Measurements from ENCODE around the gene HOXB5. TPM values are rescaled to one million over a fixed set of nuclear protein-coding genes. Genes with fewer than 3 reads are reported as not detected.

HOXB5 gene
- total RNA-seq, 1 experiment from 2014 or later = not detected

DNA sequence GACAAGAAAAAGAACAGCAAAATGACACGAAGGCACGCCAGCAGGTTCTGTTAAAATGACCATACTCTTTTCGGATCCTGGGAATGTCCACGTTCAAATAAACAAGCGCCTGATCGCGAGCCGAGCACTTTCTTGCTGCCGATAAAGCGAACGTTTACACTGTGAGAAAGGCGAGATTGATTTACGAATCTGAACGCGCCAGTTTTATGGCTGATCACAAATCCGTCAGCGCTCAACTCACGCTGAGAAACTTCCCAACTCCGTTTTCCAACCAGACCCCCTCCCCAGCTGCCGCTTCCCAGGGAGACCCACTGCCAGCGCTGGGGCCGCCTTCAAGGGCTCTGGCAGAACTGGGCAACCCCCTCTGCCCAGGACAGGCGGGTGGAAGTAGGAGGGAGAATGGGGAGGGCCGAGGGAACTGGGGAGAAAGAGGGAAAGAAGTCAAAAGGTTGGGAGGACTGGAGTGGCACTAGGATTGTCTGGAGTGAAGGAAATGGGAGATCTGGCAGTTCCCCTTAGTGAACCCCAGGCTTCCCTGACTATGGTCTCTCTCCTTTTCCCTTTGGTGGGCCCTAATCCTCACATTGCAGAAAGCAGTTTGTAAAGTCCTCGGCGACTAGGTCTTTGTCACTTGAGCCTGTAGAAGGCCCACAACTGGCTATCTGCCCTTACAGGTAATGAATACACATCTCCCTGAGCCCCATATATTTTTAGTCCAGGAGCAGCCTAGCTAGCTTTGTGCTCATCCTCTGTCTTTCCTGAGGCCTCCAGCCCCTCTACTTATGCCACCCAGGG is 22.4 kb downstream of the HOXB5 start:
- DNase-seq = no peak
- Histone ChIP-seq H3K27me3 (replicated peaks; ENCODE audit: control insufficient read depth, insufficient read depth, low read length) (no peaks in the 10 kb centered on the region), H3K36me3 (ENCODE audit: control insufficient read depth, insufficient read depth, low read length) (no peaks in the 10 kb centered on the region), H3K4me1 (peaks cover 17% of the 10 kb centered on the region), H3K9me3 (no peaks in the 10 kb centered on the region), H3K4me3 (ENCODE audit: low read depth, low read length) (no peak overlapping the region)
- Mint-ChIP-seq H3K4me1 (ENCODE audit: low read depth, unreplicated experiment) (no peaks in the 10 kb centered on the region), H3K36me3 (ENCODE audit: insufficient read depth, unreplicated experiment) (no peaks in the 10 kb centered on the region), H3K27me3 (ENCODE audit: insufficient read depth, unreplicated experiment) (no peaks in the 10 kb centered on the region), H3K27ac (ENCODE audit: unreplicated experiment) (no peak overlapping the region), H3K4me3 (ENCODE audit: unreplicated experiment) (no peak overlapping the region), H3K9me3 (ENCODE audit: unreplicated experiment) (no peaks in the 10 kb centered on the region)
- POLR2A ChIA-PET = interaction anchor here (0.6 kb wide), 1 partner anchor 9 kb away, joined by 9 read pairs; no protein-coding TSS in a partner anchor
- CTCF ChIA-PET = interaction anchor here (0.6 kb wide), 1 partner anchor 504 kb away, joined by 4 read pairs; no protein-coding TSS in a partner anchor
- no TSS peak for BruUV-seq (replicated peaks)
- intact Hi-C loops (cut with micrococcal nuclease; ENCODE audit: unreplicated experiment) = no loop called here
- TF ChIP-seq, protein P1, sequence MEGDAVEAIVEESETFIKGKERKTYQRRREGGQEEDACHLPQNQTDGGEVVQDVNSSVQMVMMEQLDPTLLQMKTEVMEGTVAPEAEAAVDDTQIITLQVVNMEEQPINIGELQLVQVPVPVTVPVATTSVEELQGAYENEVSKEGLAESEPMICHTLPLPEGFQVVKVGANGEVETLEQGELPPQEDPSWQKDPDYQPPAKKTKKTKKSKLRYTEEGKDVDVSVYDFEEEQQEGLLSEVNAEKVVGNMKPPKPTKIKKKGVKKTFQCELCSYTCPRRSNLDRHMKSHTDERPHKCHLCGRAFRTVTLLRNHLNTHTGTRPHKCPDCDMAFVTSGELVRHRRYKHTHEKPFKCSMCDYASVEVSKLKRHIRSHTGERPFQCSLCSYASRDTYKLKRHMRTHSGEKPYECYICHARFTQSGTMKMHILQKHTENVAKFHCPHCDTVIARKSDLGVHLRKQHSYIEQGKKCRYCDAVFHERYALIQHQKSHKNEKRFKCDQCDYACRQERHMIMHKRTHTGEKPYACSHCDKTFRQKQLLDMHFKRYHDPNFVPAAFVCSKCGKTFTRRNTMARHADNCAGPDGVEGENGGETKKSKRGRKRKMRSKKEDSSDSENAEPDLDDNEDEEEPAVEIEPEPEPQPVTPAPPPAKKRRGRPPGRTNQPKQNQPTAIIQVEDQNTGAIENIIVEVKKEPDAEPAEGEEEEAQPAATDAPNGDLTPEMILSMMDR (IDR thresholded peaks at IDR 0.05; ENCODE audit: insufficient read depth in 1 of 2, low read depth in 1 of 2, low read length in 1 of 2, severe bottlenecking in 1 of 2, unreplicated experiment in 1 of 2) = no peak

DNA sequence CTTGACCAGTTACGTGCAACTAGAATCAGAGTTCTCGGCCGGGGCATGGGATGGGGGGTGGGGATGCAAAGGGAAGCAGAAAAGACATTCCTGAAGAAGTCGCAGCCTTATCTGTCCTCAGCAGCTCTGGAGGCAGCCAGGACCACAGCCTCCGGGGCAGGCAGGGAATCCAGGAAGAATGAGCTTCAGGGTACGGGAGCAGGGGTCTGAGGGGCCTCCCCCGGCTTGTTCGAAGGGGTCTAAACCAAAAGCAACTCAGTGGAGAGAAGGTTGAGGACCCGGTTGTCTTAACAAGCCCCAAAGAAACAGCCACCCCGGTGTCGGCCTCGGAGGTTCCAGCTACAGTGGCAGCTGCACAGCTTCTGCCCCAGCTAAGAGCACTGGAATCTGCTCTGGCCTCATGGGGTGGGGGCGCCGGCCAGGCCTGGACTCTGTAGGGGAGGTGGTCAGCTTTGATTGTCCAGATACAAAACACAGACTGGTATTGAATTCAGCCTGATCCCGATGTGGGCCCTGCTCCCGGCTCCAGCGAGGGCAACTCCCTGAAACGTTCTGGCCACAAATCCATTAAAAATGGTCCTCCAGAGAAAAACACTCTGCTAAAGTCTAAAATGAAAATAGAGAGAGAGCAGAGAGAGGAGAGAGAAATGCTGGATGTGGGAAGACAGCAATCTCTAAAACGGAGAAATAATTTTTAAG is 23.1 kb downstream of the HOXB5 start:
- TF ChIP-seq, protein P1 (IDR thresholded peaks at IDR 0.05; ENCODE audit: insufficient read depth in 1 of 2, low read depth in 1 of 2, low read length in 1 of 2, severe bottlenecking in 1 of 2, unreplicated experiment in 1 of 2) = no peak
- Histone ChIP-seq H3K4me1 (peaks cover 17% of the 10 kb centered on the region), H3K36me3 (ENCODE audit: control insufficient read depth, insufficient read depth, low read length) (no peaks in the 10 kb centered on the region), H3K4me3 (ENCODE audit: low read depth, low read length) (no peak overlapping the region), H3K27me3 (replicated peaks; ENCODE audit: control insufficient read depth, insufficient read depth, low read length) (no peaks in the 10 kb centered on the region), H3K9me3 (no peaks in the 10 kb centered on the region)
- H3K9me3 Mint-ChIP-seq (ENCODE audit: unreplicated experiment) = no peaks in the 10 kb centered on the region
- intact Hi-C loops (cut with micrococcal nuclease; ENCODE audit: unreplicated experiment) = no loop called here
- no peaks in the 10 kb centered on the region for H3K4me1 Mint-ChIP-seq (ENCODE audit: low read depth, unreplicated experiment)
- no peak overlapping the region for H3K4me3 Mint-ChIP-seq (ENCODE audit: unreplicated experiment)
- no peaks in the 10 kb centered on the region for H3K36me3 Mint-ChIP-seq (ENCODE audit: insufficient read depth, unreplicated experiment)
- no peak for DNase-seq
- H3K27ac Mint-ChIP-seq (ENCODE audit: unreplicated experiment) = no peak overlapping the region
- CTCF ChIA-PET = interaction anchor here (0.6 to 0.8 kb wide), 3 partner anchors 42 to 505 kb away, joined by 3 to 4 read pairs (median 4); no protein-coding TSS in a partner anchor
- POLR2A ChIA-PET = no interaction called here
- BruUV-seq (replicated peaks) = no TSS peak
- no peaks in the 10 kb centered on the region for H3K27me3 Mint-ChIP-seq (ENCODE audit: insufficient read depth, unreplicated experiment)

DNA sequence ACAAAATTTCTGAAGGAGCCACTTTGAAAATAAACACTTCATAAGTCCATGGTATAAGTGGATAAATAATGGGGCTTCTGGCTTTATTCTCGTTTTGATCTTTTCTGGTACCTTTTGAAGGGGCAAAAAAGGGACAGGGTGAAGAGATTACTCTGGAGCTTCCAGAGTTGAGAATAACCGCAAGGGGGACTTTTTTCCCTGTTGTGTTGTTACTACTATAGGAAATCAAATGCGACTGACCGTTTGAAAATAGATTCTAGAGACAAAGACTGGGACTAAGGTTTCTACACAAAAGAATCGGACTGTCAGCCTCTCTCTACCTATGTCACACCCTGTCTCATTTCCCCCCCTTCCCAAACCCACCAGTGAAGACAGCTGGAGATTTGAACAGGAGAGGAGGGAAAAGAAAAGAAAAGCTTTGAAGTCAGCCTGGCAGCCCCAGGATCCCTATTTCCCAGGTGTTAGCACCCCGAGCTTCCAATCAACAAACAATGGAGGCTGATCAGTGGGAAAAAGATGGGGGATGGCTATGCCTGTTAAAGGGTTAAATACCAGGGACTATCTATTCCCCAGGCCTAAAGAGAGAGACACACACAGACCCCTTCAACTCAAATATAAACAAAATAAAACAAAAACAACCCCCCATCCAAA is 23.8 kb downstream of the HOXB5 start:
- no peaks in the 10 kb centered on the region for H3K9me3 Mint-ChIP-seq (ENCODE audit: unreplicated experiment)
- intact Hi-C loops (cut with micrococcal nuclease; ENCODE audit: unreplicated experiment) = no loop called here
- no TSS peak for BruUV-seq (replicated peaks)
- H3K36me3 Mint-ChIP-seq (ENCODE audit: insufficient read depth, unreplicated experiment) = no peaks in the 10 kb centered on the region
- H3K36me3 ChIP-seq (ENCODE audit: control insufficient read depth, insufficient read depth, low read length) = no peaks in the 10 kb centered on the region
- POLR2A ChIA-PET = no interaction called here
- no peaks in the 10 kb centered on the region for H3K27me3 ChIP-seq (replicated peaks; ENCODE audit: control insufficient read depth, insufficient read depth, low read length)
- CTCF ChIA-PET = interaction anchor here (0.8 kb wide), 2 partner anchors 43 to 69 kb away, joined by 3 to 4 read pairs; no protein-coding TSS in a partner anchor
- H3K27ac Mint-ChIP-seq (ENCODE audit: unreplicated experiment) = no peak overlapping the region
- DNase-seq = no peak
- TF ChIP-seq, protein P1 (IDR thresholded peaks at IDR 0.05; ENCODE audit: insufficient read depth in 1 of 2, low read depth in 1 of 2, low read length in 1 of 2, severe bottlenecking in 1 of 2, unreplicated experiment in 1 of 2) = no peak
- H3K4me1 ChIP-seq = peaks cover 17% of the 10 kb centered on the region
- H3K27me3 Mint-ChIP-seq (ENCODE audit: insufficient read depth, unreplicated experiment) = no peaks in the 10 kb centered on the region
- no peaks in the 10 kb centered on the region for H3K4me1 Mint-ChIP-seq (ENCODE audit: low read depth, unreplicated experiment)
- no peaks in the 10 kb centered on the region for H3K9me3 ChIP-seq
- no peak overlapping the region for H3K4me3 ChIP-seq (ENCODE audit: low read depth, low read length)
- H3K4me3 Mint-ChIP-seq (ENCODE audit: unreplicated experiment) = no peak overlapping the region

Measured in Caco-2 (cell line).